CD4-positive, alpha-beta T cell treated with Interferon alpha-2 for 1 hour (primary cell): ENCODE measurements around the gene MID2.
"Not testable (repeated sequence)": the region's sequence is repeated elsewhere in the genome, so short reads cannot be mapped to it uniquely, and the experiment has no call there.

Experiments
- DNase-seq, 2 donors: peaks; one replicate each; pipeline ENCODE4 v3.0.0-alpha.2; 2020 to 2022

MID2 gene

GRCh38 chrX:107845625-107846024 is 20.0 kb downstream of the MID2 start:
- DNase-seq = no peak

- no peak for DNase-seq
Measured at GRCh38 chrX:107848591-107848990, 22.9 kb downstream of the MID2 start.

- no peak for DNase-seq
Measured at GRCh38 chrX:107849747-107850421, 24.2 kb downstream of the MID2 start.

GRCh38 chrX:107850422-107850765 is 24.7 kb downstream of the MID2 start:
- no peak for DNase-seq

- no peak for DNase-seq
Measured at GRCh38 chrX:107851215-107851614, 25.5 kb downstream of the MID2 start.

- DNase-seq = not testable (repeated sequence)
Measured at GRCh38 chrX:107851665-107852064, 26.0 kb downstream of the MID2 start.

- DNase-seq = no peak
Measured at GRCh38 chrX:107856289-107856688, 30.6 kb downstream of the MID2 start.

- not testable (repeated sequence) for DNase-seq
Measured at GRCh38 chrX:107857041-107857440, 31.4 kb downstream of the MID2 start.

- DNase-seq = no peak
Measured at GRCh38 chrX:107857837-107858236, 32.2 kb downstream of the MID2 start.

GRCh38 chrX:107861056-107861455 is 35.4 kb downstream of the MID2 start:
- no peak for DNase-seq

- DNase-seq = no peak
Measured at GRCh38 chrX:107871136-107871535, 45.5 kb downstream of the MID2 start.

GRCh38 chrX:107878106-107878505 is 52.4 kb downstream of the MID2 start:
- DNase-seq = no peak

- DNase-seq = no peak
Measured at GRCh38 chrX:107880054-107880610, 54.5 kb downstream of the MID2 start.

GRCh38 chrX:107894038-107894437 is 68.4 kb downstream of the MID2 start:
- DNase-seq = peak; percentile 23 to 68

GRCh38 chrX:107902721-107903120 is 77.1 kb downstream of the MID2 start:
- DNase-seq = no peak

GRCh38 chrX:107905366-107905765 is 79.7 kb downstream of the MID2 start:
- no peak for DNase-seq

- DNase-seq = no peak
Measured at GRCh38 chrX:107924136-107924746, 98.6 kb downstream of the MID2 start.

GRCh38 chrX:107934262-107934661 is 108.6 kb downstream of the MID2 start:
- DNase-seq = no peak

- no peak for DNase-seq
Measured at GRCh38 chrX:107935200-107935599, 109.5 kb downstream of the MID2 start.

- no peak for DNase-seq
Measured at GRCh38 chrX:107935664-107936433, 110.2 kb downstream of the MID2 start.

GRCh38 chrX:107936434-107936730 is 110.7 kb downstream of the MID2 start:
- no peak for DNase-seq

GRCh38 chrX:107940095-107940494 is 114.4 kb downstream of the MID2 start:
- no peak for DNase-seq

- DNase-seq = not testable (repeated sequence)
Measured at GRCh38 chrX:107955337-107955736, 129.7 kb downstream of the MID2 start.

- DNase-seq = no peak
Measured at GRCh38 chrX:107968623-107969022, 143.0 kb downstream of the MID2 start.
